GM12878 (cell line): Measurements from ENCODE around the gene ANAPC4. TPM values are rescaled to one million over a fixed set of nuclear protein-coding genes. Genes with fewer than 3 reads are reported as not detected.

Source experiments
- HDAC6 ChIP-seq: fragments of 200-600 bp; sonication (generic); IDR thresholded peaks from one replicate; pipeline ENCODE4 v1.8.0; 2017; ENCODE audit warnings: antibody characterized with exemption; ENCODE audit not compliant: unreplicated experiment
- RAD21 ChIP-seq: IDR thresholded peaks from 2 replicates; pipeline ENCODE4 v1.6.1; 2011; ENCODE audit warnings: mild to moderate bottlenecking, low read depth, low read length, moderate library complexity; ENCODE audit not compliant: insufficient read depth
- SIN3A ChIP-seq: IDR thresholded peaks from 2 replicates; pipeline ENCODE4 v1.6.1; 2012; ENCODE audit warnings: low read depth, low read length, improper control_type of control experiment
- TCF7 ChIP-seq: IDR thresholded peaks from 2 replicates; pipeline ENCODE4 v1.6.1; 2014; ENCODE audit warnings: antibody characterized with exemption, borderline replicate concordance
- polyA plus RNA-seq, 11 experiments: library from polyadenylated mRNA; depleted of rRNA in 4 of 11; unstranded in 6 of 11; stranded (reverse) in 5 of 11; fragments of >200 nt; fragmentation: Nextera tagmentation in 4 of 11; fragmentation: Illumina TruSeq in 1 of 11; extraction: Ambion mirVana in 4 of 11; extraction: Trizol in 1 of 11; gene quantifications; 1 replicate in 1 of 11; 2 replicates in 10 of 11; pipeline versions ENCODE4 v1.2.1 to v1.2.3, GENCODE V29; 2011 to 2016; ENCODE audit warnings: inconsistent platforms in 2 of 11, missing spikeins in 2 of 11, low read depth in 1 of 11
- total RNA-seq, 4 experiments: library from RNA; depleted of rRNA in 3 of 4; stranded (reverse); fragments of >200 nt in 3 of 4; fragmentation: Illumina TruSeq in 1 of 4; extraction: Trizol in 1 of 4; gene quantifications; 2 replicates each; pipeline versions ENCODE4 v1.2.1 to v1.2.3, GENCODE V29; 2013 to 2021
- TF ChIP-seq, protein P1 (sequence below): fragments of 150-350 bp; IDR thresholded peaks from 2 replicates; pipeline ENCODE4 v1.6.1; 2016; ENCODE audit warnings: low read depth, low read length
- TF ChIP-seq, protein P2 (sequence below), 3 experiments: IDR thresholded peaks in 2 of 3; conservative IDR thresholded peaks in 1 of 3; 2 replicates each; pipeline ENCODE4 v1.5.1; 2011; ENCODE audit warnings: low read depth in 3 of 3, low read length in 3 of 3, mild to moderate bottlenecking in 3 of 3, control low read depth in 2 of 3, moderate library complexity in 2 of 3, inconsistent platforms in 1 of 3, mixed read lengths in 1 of 3; ENCODE audit not compliant: control insufficient read depth in 2 of 3, insufficient read depth in 1 of 3; ENCODE audit errors: extremely low read depth in 1 of 3
- TF ChIP-seq, protein P3 (sequence below): fragments of 450-650 bp; IDR thresholded peaks from 2 replicates; pipeline ENCODE4 v1.6.1; 2016; ENCODE audit warnings: mild to moderate bottlenecking, moderate library complexity, borderline replicate concordance

ANAPC4 gene
- total and polyA plus RNA-seq, 10 of the 15 experiments (the other 5 are each of a cell fraction or from before 2014, with no cell fraction given): 16.3 to 50.2 (median 29.9) TPM

DNA sequence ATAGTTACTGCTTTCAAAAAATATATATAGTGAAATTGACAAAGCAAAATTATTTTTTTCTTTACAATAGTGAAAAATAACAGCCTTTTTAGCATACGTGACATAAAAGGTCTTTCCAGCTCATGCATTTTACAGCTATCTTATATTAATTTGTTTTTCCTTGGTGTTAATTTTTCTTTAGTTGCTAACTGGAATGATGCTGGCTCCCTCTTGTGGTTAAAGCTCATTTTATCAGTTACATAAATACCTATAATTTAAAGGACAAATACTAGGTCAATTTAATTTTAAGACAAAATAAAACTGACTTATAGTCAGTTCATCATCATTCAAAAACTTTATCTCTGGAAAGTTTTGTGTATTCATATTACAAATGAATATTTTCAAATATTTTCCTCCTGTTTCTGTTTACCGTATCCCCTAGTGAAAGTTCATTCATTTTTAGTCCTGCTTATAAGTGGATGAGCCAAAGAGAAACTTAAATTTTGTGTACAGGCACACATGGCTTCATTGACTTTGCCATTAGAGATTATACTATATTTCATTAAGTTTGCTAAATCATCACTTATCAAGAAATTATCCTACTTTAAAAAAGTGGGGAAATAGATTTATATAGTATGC lies 9.9 kb upstream of the ANAPC4 start (continued):
- TF ChIP-seq, protein P1, sequence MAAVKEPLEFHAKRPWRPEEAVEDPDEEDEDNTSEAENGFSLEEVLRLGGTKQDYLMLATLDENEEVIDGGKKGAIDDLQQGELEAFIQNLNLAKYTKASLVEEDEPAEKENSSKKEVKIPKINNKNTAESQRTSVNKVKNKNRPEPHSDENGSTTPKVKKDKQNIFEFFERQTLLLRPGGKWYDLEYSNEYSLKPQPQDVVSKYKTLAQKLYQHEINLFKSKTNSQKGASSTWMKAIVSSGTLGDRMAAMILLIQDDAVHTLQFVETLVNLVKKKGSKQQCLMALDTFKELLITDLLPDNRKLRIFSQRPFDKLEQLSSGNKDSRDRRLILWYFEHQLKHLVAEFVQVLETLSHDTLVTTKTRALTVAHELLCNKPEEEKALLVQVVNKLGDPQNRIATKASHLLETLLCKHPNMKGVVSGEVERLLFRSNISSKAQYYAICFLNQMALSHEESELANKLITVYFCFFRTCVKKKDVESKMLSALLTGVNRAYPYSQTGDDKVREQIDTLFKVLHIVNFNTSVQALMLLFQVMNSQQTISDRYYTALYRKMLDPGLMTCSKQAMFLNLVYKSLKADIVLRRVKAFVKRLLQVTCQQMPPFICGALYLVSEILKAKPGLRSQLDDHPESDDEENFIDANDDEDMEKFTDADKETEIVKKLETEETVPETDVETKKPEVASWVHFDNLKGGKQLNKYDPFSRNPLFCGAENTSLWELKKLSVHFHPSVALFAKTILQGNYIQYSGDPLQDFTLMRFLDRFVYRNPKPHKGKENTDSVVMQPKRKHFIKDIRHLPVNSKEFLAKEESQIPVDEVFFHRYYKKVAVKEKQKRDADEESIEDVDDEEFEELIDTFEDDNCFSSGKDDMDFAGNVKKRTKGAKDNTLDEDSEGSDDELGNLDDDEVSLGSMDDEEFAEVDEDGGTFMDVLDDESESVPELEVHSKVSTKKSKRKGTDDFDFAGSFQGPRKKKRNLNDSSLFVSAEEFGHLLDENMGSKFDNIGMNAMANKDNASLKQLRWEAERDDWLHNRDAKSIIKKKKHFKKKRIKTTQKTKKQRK: no peak
- TF ChIP-seq HDAC6 (no peak), RAD21 (peak; percentile 80), TCF7 (no peak), SIN3A (no peak)
- TF ChIP-seq, protein P2, sequence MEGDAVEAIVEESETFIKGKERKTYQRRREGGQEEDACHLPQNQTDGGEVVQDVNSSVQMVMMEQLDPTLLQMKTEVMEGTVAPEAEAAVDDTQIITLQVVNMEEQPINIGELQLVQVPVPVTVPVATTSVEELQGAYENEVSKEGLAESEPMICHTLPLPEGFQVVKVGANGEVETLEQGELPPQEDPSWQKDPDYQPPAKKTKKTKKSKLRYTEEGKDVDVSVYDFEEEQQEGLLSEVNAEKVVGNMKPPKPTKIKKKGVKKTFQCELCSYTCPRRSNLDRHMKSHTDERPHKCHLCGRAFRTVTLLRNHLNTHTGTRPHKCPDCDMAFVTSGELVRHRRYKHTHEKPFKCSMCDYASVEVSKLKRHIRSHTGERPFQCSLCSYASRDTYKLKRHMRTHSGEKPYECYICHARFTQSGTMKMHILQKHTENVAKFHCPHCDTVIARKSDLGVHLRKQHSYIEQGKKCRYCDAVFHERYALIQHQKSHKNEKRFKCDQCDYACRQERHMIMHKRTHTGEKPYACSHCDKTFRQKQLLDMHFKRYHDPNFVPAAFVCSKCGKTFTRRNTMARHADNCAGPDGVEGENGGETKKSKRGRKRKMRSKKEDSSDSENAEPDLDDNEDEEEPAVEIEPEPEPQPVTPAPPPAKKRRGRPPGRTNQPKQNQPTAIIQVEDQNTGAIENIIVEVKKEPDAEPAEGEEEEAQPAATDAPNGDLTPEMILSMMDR (IDR thresholded peaks at IDR 0.05 in 2 of 3, conservative IDR thresholded peaks at IDR 0.05 in 1 of 3; ENCODE audit: control insufficient read depth in 2 of 3, extremely low read depth in 1 of 3, insufficient read depth in 1 of 3, low read depth in 3 of 3, low read length in 3 of 3): peak in 2 of 3 experiments; percentile 22 to 46; a peak in 4 of 6 replicates
- TF ChIP-seq, protein P3, sequence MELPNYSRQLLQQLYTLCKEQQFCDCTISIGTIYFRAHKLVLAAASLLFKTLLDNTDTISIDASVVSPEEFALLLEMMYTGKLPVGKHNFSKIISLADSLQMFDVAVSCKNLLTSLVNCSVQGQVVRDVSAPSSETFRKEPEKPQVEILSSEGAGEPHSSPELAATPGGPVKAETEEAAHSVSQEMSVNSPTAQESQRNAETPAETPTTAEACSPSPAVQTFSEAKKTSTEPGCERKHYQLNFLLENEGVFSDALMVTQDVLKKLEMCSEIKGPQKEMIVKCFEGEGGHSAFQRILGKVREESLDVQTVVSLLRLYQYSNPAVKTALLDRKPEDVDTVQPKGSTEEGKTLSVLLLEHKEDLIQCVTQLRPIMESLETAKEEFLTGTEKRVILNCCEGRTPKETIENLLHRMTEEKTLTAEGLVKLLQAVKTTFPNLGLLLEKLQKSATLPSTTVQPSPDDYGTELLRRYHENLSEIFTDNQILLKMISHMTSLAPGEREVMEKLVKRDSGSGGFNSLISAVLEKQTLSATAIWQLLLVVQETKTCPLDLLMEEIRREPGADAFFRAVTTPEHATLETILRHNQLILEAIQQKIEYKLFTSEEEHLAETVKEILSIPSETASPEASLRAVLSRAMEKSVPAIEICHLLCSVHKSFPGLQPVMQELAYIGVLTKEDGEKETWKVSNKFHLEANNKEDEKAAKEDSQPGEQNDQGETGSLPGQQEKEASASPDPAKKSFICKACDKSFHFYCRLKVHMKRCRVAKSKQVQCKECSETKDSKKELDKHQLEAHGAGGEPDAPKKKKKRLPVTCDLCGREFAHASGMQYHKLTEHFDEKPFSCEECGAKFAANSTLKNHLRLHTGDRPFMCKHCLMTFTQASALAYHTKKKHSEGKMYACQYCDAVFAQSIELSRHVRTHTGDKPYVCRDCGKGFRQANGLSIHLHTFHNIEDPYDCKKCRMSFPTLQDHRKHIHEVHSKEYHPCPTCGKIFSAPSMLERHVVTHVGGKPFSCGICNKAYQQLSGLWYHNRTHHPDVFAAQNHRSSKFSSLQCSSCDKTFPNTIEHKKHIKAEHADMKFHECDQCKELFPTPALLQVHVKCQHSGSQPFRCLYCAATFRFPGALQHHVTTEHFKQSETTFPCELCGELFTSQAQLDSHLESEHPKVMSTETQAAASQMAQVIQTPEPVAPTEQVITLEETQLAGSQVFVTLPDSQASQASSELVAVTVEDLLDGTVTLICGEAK: no peak
